ENCODE results near the gene LRRC28.

Gene LRRC28

DNA sequence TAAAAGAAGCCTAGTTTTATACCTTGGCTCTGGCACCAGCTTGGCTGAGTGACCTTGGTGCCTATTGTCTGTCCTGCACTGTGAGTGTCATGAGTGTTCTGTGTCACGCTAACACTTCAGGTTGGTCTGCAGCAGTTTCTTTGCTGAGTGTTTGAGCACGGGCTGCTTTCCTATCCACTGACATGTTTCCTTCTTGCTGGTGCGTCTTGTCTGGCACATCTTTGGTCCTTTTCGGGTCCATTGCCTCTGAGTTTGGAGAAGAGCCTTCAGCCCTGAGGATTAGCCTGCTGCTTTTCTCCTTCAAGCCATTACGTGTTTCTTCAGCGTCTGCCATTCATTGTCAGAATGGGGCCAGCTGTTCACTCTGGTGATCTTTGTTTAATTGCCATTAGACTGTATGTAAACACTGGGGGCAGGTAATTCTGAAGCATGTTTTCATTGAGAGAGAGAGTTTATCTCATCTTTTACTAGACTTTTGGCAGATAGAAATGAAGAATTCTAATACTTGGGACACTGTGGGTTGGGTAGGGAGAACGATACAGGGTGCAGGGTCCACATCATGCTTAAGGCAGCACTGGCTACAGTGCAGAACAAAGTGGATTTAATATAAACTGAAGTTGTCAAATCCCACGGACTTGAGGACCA is 55.5 kb downstream of the LRRC28 start:
- DNase-seq (ENCODE audit: low read depth) = no peak

DNA sequence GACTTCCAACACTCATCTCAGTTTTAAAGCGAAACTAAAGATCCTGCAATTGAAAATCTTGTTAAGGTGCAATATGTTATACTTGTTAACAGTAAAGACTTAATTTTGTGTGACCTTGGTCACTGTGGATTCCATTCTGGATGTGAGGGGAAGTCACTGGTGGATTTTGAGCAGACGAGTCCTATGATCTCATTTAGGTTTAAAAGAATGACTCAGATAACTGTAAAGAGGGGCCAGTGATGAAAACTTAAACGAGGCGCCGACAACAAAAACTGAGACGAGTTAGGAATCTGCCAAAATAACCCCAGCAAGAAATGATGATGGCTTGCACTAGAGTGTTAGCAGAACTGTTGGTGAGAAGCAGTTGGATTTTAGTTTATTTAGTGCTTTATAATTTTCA is 56.5 kb downstream of the LRRC28 start:
- DNase-seq (ENCODE audit: low read depth) = no peak

DNA sequence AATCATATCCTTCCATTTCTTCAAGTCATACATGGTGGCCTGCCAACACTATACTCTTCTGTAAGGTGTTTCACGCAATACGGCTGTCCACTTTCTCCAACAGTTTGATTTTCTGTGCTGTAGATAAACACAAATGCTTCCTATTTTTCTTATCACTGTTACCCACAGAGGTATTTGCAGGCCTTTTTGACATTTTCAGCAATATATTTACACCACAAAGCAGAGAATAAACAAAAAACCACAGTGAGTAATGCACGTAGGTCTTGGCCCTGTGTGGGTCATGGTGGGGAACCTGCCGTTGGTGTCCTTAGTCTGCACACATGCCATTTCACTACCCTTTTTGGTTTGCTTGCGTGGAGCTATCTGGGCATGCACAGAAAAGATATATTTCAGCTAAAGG is 59.5 kb downstream of the LRRC28 start:
- DNase-seq (ENCODE audit: low read depth) = no peak

DNA sequence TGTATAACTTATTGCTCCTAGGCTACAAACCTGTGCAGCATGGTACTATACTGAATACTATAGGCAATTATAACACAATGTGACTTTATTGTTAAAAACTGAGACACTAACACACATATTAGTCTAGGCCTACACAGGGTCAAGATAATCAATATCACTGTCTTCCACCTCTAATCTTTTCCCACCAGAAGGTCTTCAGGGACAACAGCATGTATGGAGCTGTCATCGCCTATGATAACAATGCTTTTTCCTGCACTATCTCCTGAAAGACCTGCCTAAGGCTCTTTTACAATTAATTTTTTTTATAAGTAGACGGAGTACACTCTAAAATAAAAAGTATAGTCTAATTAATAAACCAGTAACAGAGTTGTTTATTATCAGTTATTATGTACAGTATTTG is 60.9 kb downstream of the LRRC28 start:
- DNase-seq (ENCODE audit: low read depth) = no peak

DNA sequence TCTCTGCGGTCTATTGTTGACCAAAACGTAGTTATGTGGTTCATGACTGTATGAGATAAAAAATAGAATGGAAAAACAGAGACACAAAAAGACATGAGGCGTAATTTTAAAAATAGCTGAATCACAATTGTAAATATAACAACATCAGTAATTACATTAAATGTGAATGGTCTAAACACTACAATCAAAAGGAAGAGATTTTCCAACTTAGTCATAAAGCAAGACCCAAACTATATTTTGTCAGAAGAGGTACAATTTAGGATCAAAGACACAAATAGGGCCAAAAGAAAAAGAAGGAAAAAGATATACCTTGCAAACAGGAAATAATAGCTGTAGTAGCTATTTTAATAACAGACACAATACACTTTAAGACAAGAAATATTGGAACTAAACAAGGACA is 61.5 kb downstream of the LRRC28 start:
- no peak for DNase-seq (ENCODE audit: low read depth)

DNA sequence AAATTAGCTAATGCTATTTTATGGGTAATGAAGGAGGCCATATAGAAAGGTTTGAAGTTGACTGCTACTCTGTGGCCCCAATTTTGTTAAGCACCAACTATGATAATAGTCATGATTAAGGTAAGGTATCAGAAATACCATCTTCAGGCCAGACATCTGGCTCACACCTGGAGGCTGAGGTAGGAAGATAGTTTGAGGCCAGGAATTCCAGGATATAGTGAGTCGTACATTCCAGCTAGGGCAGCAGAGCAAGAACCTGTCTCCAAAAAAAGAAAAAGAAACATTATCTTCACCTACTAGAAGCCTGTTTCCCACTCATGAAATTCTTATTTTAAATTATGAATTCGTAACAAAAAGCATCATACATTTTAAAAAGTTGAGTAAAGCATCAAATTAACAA is 64.4 kb downstream of the LRRC28 start:
- DNase-seq (ENCODE audit: low read depth) = no peak

DNA sequence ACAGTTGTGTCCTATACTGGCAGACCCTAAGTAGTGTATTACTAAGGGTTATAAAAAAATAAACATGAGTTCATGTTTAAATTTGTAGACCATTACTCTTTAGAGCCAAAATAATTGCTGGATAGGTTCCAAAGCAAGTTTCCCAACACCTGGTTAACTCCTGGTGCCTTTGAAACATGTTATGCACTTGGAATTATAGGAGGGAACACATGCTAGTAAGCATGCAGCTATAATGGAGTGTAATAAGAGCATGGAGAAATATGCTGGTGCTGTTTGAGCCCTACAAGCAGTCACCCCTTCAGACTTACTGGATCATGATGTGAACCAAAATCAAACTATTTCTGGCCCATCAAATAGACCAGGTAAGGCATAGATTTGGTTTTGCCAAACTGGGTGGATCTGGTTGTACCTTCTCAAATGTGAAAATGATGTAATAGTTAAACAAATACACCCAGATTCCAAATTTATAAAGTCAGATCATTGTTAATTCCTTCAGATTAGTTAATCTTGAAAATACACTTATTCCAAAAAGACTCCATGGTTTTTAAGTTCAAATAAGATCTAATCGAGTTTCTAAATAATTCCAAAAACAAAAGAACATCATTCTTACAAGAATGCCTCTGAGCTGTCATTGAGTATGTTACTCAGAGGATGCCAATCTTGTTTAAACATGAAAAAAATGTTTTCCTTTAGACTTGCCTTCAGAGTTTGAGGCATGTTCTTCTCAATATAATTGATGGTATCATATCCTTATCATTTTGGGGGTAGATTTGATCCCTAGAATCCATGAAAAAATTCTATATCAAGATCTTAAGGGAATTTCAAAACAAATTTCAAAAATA is 69.3 kb downstream of the LRRC28 start:
- DNase-seq (ENCODE audit: low read depth) = no peak

DNA sequence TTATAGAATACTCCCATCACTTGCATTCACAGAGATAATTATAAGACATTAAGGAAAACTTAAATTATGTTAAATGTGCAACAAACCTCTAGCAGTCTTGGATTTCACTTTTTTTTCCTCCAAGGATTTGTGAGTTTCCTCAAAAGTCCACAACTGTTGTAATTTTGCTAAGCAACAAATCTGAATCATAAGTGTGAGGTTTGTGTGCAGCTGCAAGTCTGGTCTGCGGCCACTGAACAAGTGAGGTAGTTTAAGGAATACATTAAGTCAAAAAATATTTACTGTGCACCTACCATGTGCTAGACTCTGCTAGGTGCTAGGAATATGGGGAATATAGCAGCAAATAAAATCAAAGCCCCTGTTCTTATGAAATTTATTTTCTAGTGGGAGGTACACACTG is 70.2 kb downstream of the LRRC28 start:
- no peak for DNase-seq (ENCODE audit: low read depth)

DNA sequence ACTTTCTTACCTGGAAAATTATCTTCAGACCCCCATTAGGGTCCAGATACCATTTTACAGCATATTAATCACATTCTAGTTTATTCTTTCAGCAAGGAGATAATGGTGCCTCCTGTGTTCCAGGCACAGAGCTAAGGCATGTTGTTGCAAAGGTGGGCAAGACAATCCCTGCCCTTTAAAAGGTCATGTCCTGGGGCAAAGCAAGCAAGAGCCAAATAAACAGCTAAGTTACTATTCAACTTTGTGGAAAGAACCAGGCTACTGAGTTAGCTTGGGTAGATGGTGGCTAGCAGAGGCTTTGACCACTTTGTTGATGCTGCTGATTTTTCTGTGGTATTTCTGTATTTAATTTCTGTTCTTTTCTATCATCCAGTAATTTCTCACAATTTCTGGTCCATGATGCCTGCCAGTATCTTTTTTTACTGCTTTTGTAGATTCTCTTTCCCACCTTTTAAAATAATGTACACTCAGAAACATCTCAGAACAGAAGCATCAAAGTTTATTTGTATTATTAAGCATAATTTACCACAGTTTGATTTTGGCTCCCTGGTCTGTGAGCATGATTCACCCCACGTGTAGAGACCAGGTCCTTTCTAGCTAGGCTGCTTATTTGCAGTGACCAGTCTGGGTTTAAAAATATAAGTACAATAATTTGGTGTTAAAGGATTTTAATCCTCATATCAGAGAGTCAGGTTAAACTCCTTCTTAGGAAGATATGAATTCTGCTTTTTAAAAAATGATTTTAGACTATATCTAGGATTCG is 71.5 kb downstream of the LRRC28 start:
- DNase-seq (ENCODE audit: low read depth) = no peak

DNA sequence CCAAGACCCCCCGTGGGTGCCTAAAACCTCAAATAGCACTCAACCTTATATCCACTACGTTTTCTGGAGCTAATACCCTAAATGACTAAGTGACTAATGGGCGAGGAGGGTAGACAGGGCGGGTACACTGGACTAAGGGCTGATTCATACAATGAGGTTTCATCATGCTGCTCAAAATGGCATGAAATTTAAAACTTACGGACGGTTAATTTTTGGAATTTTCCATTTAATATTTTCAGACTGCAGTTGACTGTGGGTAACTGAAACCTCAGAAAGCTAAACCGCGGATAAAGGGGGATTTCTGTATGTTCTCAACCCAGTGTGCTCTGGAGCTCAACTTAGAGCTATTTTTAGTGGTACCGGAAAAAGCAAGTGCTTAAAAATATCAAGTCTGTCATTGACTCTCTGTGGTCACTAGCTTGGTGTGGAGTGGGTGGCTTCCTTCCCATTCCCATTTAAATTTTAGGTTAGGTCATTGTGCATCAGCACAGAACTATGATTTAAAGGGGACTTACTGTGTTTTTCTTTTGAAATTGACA is 72.9 kb downstream of the LRRC28 start:
- DNase-seq (ENCODE audit: low read depth) = no peak

DNA sequence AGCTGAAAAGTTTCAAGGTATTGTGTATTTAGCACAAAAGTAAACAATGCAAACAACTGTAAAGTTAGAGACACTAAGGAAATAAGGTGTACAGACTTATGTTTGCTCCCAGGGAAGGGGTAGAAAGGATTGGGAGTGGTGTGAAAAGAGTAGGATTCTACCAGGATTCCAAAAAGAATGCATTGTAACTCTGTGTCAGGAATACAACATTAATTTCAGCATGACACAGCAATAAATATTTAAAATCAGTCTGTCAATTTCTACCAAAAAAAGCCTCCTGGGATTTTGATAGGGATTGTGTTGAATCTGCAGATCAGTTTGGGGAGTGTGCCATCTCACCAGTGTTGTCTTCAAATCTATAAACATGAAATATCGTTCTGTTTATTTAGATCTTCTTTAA is 73.4 kb downstream of the LRRC28 start:
- no peak for DNase-seq (ENCODE audit: low read depth)

DNA sequence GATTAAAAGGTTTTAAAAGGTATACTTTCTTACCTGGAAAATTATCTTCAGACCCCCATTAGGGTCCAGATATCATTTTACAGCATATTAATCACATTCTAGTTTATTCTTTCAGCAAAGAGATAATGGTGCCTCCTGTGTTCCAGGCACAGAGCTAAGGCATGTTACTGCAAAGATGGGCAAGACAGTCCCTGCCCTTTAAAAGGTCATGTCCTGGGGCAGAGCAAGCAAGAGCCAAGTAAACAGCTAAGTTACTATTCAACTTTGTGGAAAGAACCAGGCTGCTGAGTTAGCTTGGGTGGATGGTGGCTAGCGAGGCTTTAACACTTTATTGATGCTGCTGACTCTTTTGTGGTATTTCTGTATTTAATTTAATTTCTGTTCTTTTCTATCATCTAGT is 75.0 kb downstream of the LRRC28 start:
- DNase-seq (ENCODE audit: low read depth) = no peak

DNA sequence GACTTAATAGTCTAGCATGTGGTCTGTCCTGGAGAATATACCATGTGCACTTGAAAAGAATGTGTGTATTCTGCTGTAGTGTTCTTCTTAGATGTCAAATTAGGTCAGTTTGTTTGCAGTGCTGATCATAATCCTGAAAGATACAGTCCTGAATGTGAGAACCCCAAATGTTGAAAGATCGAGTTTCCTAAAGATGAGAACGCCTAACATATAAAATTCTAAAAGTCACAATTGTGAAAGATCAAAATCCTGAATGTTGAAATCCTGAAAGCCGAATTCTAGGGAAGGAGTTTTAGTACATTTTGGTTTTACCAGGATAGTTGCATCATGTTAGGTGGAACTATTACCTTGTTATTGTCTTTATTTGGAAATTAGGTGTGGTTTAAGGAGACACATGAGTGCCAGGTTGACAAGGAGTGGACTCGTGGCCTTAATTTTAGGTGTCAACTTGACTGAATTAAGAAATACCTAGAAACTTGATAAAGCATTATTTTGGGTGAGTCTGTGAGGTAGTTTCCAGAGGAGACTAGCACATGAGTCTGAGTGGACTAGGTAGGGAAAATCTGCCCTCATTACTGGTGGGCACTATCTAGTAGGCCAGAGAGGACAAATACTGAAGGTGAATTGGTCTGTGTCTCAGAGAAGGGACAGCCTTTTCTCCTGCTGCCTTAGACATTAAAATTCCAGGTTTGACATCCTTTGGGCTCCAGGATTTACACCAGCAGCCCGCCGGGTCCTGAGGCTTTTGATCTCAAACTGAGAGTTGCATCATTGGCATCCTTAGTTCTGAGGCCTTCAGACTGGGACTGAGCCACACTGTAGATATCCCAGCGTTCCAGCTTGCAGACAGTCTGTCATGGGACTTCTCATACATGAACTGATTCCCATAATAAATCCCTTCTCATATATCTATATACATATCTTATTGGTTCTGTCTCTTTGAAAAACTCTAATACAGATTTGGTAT is 77.1 kb downstream of the LRRC28 start:
- no peak for DNase-seq (ENCODE audit: low read depth)

DNA sequence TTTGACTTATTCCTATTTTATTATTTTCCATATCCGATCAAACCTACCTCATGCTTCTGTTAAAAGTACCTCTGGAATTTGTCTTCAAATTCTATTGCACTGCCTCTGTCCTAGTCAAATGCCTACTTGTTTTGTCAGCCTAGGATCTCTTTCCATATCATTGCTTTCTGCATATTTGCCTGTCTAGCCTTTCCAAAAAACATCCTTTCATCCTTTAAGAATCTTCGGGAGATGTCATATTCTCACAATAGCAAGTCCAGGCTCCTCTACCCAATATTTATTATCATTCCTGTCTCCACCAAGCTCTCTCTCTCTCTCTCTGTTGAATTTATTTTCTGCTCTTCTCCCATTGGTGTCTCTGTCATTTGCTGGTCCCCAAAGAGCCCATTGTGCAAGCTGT is 80.1 kb downstream of the LRRC28 start:
- no peak for DNase-seq (ENCODE audit: low read depth)

DNA sequence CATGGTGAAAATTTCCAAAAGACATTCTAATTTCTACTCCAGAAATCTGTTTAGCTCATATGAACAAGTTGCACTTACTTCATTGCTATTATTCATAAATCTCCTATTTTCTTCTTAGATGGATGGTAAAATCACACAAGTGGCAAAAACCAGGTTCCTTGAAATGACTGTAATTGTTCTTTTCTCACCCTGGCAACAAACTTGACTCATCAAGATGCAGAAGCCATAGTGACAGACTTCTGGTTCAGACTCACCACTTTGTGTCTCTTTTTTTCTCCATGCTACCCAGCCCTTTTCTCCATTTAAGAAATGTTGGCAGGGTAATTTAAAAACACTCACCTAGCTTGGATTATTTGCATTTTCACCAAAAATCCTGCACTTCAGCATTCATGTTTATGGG is 82.1 kb downstream of the LRRC28 start:
- no peak for DNase-seq (ENCODE audit: low read depth)

DNA sequence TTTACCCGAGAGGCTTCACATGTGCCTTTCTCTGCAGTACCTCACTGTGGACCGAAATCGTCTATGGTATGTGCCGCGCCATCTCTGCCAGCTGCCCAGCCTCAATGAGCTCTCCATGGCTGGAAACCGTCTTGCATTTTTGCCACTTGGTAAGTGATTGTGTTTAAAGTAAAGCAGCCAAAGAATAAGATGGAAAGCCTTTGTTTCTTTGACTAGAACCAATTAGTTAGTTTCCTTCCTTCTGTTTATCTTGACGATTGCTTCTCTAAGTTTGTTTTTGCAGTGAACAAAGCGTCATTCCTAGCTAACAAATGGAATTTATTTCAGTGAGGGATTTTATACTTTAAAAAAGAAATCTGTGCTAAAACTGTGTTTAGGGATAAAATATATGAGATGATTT is 82.7 kb downstream of the LRRC28 start:
- DNase-seq (ENCODE audit: low read depth) = no peak

DNA sequence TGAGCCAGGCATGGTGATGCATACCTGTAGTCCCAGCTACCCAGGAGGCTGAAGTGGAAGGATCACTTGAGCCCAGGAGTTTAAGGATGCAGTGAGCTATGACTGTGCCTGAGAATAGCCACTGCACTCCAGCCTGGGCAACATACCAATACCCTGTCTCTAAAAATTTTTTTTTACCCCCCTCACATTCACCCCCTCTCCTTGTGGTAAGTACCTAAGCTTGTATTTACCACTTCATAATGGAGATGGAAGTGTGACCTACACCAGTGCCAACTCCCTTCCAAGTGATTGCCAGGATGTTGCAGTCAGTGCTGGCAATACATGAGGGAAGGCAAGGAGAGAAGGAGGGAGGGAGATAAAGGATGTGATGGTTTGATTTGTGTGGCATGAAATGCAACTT is 84.2 kb downstream of the LRRC28 start:
- no peak for DNase-seq (ENCODE audit: low read depth)

DNA sequence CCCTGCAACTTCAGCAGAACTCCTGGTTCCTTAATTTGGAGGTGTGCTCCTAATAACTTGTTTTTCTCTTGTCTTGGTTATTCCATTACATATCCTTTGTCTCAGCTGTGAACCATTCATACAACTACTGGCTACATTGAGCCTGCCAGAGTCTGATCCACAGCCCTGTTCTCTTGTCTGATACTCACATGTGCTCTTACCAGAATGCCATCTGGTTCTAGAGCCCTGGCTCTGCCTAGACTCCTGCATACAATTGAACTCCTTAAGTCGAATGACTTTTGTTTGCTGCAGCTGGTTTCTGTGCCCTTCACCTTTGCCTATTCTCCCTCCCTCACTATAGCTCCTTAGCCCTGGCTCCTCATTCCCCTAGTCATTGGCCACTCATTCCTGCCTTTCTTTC is 85.5 kb downstream of the LRRC28 start:
- DNase-seq (ENCODE audit: low read depth) = no peak

DNA sequence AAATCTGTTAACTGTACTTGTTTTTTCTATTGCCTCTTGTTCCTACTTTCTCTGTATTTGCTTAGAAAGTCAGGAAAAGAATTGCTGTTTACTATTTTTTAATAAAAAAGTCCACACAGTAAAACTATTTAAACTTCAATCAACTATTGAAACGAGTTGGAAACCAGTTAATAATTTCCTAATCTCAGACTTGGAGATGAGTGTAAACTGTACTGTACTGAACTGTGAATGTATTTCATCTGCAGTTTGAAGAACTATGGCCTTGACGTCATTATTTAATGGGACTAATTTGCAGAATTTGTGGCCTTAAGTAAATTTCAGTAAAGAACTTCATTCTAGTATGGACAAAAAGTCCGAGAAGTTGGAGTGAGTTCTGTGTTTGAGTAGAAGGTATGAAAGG is 89.1 kb downstream of the LRRC28 start:
- no peak for DNase-seq (ENCODE audit: low read depth)

DNA sequence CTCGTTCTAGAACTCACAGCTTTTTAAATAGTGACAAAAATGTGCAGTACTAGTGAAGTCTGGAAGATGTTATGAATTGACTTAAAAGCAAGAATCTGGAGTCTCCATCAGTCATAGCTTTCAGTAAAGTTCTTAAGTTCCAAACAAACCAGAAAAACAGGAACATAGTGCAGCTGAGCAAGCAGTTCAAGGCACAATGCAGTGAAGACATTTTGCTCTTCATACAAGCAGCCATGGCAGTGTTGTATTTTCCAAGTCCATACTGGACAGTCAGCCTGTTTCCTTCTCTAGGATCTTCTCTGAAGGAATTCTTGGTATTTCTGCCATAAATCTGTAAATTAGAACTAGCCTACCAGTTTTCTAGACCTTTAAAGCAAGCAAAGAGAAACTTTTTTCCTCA is 90.5 kb downstream of the LRRC28 start:
- no peak for DNase-seq (ENCODE audit: low read depth)

DNA sequence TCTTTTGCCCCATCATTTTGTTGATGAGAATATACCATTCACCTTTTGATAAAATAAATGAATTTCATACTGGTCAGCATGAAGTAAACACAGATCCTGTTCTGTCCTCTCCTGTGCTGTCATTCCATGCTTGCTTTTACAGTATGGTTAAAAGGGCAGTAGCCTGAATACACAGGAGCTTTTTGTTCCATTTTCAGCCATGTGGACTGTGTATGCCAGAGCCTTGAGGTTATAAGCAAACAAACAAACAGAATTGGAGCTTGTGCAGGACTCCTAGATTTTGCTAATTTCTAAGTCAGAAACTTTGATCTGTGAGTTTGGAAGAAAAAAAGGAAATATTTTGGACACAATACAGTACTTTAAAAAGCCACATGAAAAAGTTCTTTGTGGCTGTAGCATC is 91.9 kb downstream of the LRRC28 start:
- no peak for DNase-seq (ENCODE audit: low read depth)
